ENCODE results near the gene NPAS2.

DNA sequence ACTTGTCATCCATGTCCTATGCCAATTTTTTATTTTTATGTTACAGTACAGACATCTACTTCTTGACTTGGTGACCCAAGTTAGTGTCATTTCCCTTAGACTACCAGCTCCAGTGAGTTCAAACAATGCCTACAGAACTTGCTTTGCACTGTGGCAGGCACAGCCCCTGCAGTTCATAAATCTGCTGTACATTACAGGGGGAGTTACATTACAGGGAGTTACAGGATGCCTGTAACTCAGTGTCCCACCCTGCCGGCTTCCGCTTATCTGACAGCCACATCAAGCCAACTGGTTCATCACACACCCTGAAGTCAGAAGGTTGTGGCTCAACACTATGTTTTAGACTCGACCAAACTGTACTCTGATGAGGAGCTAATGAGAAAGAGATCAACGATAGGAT lies 7.8 kb upstream of the NPAS2 start:
- TF ChIP-seq SP1 (IDR thresholded peaks at IDR 0.05), result no peak
- no peak for TF ChIP-seq BHLHE40 (IDR thresholded peaks at IDR 0.05; ENCODE audit: borderline replicate concordance)
- TF ChIP-seq LEF1 (IDR thresholded peaks at IDR 0.05; ENCODE audit: borderline replicate concordance), result no peak

Measured in HEK293T (cell line).